GM19397 (cell line): ENCODE data around the gene TRIM17.

ENCODE experiments used
- ATAC-seq: cut with Tn5 transposase; IDR thresholded peaks from one replicate; pipeline ENCODE4 v1.9.1; 2021; ENCODE audit warnings: mild to moderate bottlenecking, moderate library complexity; ENCODE audit not compliant: unreplicated experiment

TRIM17 gene

DNA sequence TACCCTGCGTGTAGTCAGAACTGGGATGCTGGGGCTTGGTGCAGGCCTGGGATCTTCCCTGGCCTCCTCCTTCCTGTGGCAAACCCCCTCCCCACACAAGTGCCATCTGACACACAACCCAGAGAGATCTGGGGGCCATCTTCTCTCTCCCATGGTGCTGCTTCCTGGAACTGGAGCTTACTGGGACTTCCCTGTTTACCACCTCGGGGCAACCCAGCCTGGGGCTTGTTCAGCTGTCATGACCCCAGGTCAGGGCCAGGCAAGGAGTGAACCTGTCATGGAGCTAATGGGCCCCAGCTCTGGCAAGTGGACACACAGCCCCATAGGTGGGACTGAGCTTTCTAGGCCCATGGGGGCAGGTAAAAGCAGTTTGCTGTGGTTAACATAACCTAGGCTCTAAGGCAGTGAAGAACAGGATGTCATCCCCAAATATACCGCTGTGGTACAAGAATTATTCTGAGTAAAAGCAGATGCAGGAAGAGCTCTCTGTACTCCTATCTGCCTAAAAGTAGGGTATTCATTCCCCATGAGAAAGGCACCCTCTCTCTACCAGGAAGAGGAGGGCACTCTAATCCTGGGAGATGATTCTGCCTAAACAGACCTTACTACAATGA is 12.4 kb downstream of the TRIM17 start:
- no peak for ATAC-seq

DNA sequence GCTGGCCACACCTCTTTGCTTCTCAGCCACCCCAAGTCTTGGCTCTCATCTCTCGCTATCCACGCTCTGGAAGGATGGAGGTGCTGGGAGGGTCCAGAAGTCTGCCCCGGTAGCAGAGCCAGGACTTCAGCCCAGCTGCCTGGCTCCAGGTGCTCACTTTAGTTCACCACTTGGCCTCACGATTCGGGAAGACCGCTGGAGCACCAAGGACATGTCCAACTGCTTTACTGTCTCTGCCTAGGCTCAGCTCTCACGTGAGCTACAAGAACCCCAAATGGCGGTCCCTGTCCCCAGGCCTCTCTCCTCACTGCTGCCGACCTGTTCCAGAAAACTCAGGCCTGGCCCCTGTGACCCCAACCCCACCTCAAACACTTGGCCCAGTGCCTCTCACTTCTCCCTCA is 13.4 kb downstream of the TRIM17 start:
- ATAC-seq, result no peak

DNA sequence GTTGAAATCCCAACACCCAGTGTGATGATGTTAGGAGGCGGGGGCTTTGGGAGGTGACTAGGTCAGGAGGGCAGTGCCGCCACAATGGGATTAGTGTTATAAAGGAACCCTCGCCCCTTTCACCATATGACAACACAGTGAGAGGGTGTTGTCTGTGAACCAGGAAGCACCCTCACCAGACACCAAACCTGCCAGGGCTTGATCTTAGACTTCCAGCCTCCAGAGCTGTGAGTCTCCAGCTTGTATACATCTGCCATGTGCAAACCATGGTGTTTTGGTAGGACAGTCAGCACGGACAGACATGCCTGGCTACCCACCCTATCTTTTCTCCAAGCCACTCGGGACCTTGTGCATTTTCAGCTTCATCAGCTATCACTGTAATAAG is 14.0 kb downstream of the TRIM17 start:
- ATAC-seq, result no peak

DNA sequence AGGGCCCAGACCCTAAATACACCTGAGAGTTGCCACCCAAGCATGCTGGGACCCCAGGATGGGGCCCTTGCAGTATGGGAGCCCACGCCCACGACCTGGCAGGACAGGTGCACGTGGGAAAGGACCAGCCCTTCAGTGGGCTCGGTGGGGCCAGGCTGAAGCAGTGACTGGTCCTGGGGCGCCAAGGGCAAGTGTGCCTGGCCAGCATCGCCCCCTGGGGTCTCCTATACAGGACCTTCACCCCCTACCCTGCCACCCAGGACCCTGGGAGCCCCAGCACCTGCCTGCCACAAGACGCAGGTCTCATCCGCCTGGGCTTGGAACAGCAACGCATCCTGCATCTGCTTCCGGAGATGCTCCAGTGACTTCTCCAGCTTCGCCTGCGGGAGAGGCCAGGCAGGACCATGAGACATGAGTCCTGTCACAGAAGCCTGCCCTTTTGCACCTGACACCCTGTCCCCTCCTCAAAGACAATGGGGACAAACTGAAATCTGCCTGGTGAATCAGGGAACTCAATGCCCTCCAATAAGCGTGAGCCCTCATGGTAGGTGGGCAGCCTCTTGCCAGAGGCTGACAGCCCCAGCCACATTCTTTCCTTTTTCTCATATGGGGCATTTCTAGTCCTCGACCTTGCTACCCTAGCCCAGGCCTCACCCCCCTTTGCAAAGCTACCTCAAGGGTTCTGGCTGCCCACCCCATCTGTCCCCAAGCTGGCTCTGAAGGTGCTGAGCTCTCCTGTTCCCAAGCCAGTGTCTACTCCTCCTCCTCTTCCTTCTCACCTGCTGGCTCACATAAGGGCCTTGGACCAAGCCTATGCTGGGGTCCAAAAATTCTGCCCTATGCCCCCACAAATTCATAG is 14.7 kb downstream of the TRIM17 start:
- ATAC-seq, result no peak

DNA sequence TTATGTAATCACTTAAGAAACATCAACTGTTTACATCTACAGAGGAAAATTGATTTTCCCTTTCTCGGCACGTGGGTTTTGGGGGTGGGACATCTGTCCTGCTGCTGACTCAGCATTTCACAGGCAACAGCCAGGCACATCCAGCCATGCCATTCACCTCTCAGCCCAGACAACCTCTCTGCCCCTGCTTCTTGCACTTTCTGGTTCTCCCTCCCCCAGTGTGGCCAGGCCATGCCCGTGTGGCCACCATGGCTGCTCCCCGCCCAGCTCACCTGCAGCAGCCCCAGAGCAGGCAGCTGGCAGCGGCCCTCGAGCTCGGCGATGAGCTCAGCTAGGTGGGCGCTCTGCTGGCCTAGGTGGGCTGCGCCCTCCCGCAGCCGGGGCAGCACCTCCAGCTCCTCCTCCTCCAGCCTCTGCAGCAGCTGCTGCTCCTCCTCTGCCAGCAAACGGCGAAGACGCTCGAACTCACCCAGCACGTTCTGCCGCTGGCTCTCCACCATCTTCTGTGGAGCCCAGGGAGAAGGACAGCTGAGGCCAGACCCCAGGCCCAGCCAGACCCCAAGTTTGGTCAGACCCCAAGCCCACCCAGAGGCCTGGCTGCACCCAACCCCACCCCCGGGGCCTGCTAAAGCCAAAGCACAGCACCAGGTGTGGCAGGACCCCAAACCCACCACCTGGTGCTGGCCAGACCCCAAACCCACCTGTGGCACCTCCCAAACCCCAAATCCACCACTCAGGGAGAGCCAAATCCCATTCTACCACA is 15.8 kb downstream of the TRIM17 start:
- no peak for ATAC-seq

DNA sequence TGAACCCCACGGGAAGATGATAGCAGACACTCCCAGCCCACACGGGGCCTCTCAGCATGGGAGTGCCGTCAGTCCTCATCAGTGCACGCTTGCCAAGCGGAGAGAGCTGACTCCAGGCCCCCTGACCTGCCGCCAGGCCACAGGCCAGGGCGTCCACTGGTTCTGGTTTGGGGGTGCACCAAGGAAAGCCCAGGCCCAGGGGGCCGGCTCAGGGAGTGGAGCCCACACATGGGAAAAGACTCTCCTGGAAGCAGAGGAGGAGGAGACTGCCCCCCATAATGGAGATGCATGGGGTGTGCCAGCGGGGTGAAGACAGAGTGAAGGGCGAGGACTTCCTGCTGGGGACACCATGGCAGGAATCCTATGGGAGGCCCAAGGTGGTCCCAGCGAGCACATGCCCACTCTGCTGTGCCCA is 16.4 kb downstream of the TRIM17 start:
- no peak for ATAC-seq

DNA sequence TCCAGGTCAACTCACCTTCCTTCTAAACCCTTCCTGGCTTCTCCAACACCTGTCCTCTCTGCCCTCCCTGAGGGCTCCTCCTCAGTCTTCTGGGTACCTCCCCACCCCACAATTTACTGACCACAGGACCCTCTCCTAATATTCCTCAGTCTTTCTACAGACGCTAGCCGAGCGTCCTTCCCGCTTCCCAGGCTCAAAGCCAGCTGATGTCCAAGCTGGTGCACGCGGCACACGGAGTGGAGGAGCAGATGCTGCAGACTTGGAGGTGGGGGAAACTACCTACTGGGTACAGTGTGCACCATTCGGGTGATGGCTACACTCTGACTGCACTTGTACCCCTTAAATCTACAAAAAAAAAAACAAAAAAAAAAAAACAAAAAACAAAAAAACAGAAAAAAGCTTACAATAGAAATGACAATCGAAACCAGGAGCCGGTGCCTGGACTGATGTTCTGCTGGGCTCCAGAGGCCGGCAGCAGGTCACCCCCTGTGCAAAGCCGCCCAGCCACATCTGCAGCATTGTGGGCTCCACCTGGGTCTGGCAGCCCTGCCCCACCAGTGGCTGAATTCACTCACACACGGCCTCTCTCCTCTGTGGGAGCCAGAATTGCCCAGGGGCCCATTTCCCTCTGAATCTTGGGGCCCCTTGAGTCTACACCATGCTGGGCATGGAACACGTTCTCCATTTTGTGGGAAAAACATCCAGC is 17.0 kb downstream of the TRIM17 start:
- no peak for ATAC-seq

DNA sequence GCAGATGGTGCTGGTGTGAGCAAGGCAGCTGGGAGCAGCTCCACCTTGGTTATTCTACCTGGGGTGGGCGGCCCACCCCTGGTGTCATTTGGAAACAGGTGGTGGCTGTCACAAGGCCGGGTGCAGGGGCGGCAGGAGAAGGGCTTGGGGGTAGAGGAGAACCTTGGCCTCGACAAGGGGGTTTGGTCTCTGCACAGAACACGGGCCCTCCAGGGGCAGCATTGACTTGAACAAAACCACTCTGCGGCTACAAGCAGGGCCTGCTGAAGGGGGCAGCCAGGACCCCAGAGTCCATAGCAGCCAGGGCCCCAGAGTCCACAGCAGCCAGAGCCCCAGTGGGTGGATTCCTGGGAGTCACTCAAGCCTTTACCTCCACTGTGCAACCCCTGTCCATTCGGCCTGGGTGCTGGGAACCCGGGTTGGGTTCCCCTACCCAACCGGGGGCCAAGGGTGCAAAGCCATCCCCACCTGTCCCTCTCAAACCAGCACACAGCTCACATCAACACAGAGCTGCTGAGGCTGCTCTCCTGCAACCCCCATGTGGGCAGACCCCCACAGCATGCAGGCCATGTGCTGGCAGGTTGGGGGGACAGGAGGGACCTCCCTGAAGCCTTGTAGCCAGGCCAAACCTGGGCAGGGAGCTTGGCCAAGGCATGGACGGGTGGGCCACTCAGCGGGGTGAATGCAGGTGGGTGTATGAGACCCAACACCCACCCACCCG is 17.8 kb downstream of the TRIM17 start:
- ATAC-seq, result no peak

DNA sequence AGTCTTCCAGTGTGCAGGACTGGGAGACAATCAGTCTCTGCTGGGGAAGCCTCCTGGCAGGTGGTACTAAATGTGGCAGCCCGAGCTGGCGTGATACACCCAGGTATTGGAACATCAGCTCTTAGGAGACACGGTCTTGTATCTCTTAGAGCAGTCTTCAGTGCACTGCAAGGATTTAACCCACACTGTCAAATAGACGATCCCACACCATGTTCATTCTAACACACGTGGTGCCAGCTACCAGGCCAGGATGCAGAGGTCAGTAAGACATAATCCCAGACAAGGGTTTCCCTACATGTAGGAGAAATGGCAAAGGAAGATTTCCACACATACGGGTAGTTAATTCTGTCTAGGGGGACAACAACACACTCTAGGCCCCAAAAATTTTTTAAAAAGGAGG is 18.7 kb downstream of the TRIM17 start:
- ATAC-seq, result no peak

DNA sequence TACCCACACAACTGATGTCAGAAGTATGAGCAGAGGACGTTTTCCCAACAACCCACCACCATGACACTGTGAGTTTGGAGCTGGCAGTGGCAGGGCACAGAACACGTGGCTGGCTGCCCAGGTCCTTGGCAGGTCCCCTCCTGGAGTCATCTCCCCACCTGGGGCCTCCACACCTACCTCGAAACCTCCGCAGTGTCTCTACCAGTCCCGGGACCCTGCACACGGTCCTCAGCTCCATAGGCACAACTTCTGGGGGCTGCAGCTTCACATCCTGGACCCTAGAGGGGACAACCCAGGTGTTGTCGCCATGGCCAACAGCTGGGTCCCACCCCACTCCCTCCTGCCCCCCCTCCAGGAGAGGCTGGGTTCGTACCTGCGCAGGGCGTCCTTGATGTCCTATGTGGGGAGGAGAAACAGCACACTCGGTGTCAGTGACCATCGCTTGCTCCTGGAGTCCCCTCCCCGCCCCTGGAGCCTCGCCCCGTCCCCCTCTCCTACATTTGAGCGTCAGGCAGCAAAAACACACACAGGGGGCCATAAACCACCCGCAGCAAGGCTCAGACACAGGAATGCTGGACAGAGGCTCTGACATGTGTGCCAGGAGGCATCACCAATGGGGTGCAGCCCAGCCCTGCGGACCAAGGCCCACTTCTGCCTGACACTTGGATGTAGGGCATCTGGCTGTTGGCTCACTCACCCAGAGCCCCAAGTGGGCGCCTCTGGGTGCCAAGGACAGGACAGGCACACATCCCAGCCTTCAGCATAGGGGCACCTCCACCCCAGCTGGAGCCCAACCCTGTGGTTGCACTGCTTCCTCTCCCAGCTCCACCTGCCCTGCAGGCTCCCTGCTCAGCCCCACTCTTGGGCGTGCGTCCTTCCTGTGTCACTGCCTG is 19.6 kb downstream of the TRIM17 start:
- no peak for ATAC-seq

DNA sequence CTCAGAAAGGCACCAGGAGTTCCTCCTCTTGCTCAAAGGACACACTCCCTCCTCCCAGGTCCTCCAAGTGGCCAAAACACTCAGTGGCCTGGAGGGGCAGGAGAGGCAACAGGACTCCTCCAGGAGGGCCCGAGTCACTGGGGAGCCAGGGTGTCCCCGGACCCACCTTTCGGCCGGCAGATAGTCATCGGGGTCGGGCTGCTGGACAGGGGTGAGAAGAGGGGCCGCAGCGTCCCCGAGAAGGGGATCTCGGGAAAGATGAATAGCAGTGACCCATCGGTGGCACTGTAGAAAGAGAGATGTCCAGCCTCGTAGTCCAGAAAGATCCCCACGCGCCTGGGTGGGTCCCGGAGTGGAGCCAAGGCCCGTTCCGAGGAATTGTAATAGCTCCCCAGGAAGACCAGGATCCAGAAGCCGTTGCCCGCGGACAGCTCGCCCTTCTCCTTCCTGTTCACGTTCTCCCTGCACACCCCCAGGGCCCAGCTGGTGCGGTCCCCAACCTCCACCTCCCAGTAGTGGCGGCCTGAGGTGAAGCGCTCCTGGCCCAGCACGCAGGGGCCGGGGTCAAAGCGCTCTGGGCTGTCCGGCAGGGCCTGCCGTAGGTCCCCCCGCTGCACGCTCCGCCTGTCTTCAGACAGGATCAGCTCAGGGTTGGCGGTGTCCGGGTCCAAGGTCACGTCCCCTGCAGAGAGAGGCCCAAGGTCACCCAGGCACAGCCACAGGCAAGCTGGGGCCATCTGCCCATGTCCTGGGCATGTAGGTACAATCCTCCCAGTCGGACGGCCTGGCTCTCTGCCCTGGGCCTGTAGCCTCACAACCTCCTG is 21.9 kb downstream of the TRIM17 start:
- no peak for ATAC-seq

DNA sequence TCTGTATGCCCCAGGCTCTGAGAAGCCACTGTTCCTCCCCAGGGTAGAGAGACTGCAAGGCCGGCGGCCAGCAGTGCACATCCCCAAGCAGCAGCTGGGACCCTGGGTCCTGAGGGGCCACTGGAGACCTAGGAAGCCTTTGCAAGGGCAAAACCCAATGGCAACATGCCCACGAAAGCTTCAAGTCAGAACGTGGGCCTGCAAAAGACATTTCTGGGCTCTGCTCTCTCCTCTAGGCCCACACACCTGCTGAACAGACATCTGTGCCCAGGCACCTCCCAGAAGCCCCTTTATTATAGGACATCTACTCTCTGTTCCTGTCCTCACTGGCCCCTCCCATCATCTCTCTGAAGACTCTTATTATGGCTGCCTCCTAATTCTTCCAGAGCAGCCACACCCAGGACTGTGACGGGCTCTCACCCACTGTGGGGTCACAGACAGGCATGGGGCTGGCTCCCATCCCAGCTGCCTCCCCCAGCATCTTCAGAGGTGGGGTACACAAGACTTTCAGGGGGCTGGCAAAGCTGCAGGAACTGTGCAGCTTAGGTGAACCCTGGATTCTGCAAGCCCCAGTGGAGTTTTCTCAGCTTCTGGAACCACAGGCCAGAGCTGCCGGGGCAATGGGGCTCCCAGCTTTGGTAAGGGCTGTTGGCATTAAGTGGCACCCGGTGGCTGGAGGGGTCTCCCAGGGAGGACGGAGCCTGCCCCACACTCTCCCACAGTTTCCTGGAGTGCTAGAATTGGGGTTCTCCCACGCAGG is 22.7 kb downstream of the TRIM17 start:
- ATAC-seq, result no peak

DNA sequence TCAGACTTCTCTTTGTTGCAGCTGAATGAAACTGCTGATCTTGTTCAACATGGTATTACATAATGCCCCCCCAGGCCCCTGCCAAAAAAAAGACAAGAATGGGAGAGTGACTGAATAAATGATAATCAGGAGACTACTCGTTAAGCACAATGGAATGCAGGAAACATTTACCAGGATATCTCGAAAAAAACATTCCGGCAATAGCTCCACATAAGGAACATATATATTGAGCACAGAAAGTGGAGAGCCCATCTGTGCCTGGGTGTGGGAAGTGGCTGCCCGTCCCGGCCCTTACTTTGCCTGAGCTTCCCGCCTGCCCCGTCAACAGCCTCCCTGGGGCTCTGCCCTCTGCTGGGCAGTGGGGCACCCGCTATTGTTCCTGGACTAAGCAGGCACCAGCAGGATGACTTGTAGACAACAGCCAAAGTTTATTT is 23.4 kb downstream of the TRIM17 start:
- ATAC-seq, result no peak

DNA sequence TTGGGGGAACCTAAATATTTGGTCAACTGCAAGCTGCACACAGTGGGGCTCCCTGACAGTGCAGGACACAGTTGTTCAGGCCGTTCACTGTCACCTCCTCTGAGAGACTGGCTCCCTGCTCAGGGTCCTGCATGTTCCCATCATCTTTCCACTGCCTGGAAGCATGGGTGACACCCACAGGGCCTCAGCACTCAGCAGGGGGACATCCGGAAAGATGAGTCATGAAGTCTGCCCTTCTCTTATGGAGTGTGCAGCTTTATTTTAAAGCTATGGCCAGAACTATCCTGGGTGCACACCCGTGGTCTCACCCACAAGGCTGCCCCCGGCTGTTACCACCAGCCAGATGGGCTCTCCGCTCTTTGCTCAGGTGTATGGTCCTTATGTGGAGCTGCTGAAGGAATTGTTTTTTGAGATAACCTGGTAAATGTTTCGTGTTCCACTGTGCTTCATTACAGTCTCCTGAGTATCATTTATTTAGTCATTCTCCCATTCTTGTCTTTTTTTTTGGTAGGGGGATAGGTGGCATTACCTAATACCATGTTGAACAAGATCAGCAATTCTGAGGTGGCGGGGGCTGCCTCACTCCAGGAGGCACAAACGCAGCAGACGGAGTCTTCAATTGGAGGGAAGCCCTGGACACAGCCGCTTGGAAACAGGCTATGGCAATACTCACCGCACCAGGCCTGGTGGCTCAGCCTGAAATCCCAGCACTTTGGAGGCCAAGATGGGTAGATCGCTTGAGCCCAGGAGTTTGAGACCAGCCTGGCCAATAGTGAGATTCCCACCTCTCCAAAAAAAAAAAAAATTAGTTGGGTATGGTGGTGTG is 24.3 kb downstream of the TRIM17 start:
- no peak for ATAC-seq

DNA sequence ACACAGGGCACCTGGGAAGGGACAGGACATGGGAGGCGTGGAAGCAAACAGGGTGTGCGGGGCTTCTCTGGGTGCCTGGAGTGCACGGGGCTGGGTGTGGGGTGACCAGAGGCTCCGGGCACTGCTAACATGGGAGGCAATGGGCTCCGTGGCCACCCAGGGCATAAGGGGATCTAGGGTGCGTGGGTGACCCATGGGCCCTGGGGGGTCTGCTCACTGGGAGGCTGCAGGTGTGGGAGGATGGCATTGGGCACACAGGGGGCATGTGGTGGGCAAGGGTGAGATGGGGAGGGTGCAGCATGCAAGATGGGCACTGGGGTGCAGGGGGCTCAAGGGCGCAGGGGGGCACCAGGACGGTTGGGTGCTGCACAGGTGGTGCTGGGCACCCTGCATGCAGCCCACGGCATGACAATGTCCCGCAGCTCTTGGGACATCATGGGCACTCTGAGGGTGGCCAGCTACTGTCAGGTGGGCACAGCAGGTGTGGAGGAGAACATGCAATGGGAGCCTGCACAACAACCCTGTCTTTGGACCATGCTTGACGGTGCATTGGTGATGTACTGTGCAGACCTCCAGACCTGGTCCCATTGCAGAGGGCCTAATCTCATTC is 25.1 kb downstream of the TRIM17 start:
- no peak for ATAC-seq

DNA sequence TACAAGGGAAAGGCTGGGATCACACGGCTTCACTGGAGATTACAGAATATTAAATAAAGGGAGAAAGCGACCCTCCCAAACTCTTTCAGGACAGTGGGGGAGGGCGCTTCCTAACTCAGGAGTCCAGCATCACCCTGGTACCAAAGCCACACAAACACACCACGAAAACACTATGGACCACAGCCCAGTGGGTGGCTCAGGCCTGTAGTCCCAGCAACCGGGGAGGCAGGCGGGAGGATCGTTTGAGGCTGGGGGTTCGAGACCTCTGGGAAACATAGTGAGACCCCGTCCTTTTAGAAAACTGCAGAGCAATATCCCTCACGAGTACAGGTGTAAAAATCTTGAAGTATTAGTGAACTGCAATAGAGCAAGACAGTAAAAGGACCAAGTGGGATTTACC is 26.0 kb downstream of the TRIM17 start:
- ATAC-seq, result no peak

DNA sequence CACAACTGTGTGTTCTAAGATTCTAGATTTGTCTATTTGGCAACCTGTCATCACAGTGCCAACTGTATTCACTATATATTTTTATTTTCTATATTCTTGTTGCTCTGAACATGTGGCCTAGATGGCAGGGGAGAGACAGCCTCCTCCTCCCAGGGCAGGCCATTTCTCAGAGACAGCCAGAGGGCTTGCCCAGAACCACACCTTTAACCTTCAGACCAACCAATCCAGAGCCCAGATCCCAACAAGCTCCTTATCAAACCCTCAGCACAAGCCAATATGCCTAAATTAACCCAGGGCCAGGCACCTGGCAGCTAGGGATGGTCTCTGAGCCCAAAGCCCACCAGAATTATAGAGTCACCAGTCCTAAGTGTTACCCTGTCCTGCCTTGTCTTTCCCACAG is 29.3 kb downstream of the TRIM17 start:
- no peak for ATAC-seq
